Activated naive CD8-positive, alpha-beta T cell (primary cell): ENCODE data around the gene NR2F1-AS1.
A peak's percentile ranks its signal among the peaks of the same experiment; 100 is the strongest.

Experiments used
- H3K27ac Mint-ChIP-seq: one replicate; pipeline ENCODE4 v1.8.0; 2021; ENCODE audit warnings: mixed read lengths
- H3K27me3 Mint-ChIP-seq: one replicate; pipeline ENCODE4 v1.8.0; 2021; ENCODE audit warnings: mixed read lengths
- H3K36me3 Mint-ChIP-seq: one replicate; pipeline ENCODE4 v1.8.0; 2021; ENCODE audit warnings: mixed read lengths
- H3K4me1 Mint-ChIP-seq: one replicate; pipeline ENCODE4 v1.8.0; 2021; ENCODE audit warnings: low read depth, mixed read lengths
- H3K4me3 Mint-ChIP-seq: one replicate; pipeline ENCODE4 v1.8.0; 2021; ENCODE audit warnings: mild to moderate bottlenecking, mixed read lengths
- H3K9me3 Mint-ChIP-seq: one replicate; pipeline ENCODE4 v1.8.0; 2021; ENCODE audit warnings: low read depth, mixed read lengths

NR2F1-AS1 gene

GRCh38 chr5:93587597-93588351, 6.8 kb upstream of the NR2F1-AS1 start:
- H3K9me3 Mint-ChIP-seq, result no peaks in the 10 kb centered on the region
- H3K4me1 Mint-ChIP-seq, result peaks cover 29% of the 10 kb centered on the region
- H3K27ac Mint-ChIP-seq, result peak overlapping the region; percentile 50
- peaks cover 57% of the 10 kb centered on the region for H3K27me3 Mint-ChIP-seq
- peaks cover 4% of the 10 kb centered on the region for H3K36me3 Mint-ChIP-seq
- H3K4me3 Mint-ChIP-seq, result peak overlapping the region; percentile 40

GRCh38 chr5:93586736-93587596, 5.9 kb upstream of the NR2F1-AS1 start:
- peaks cover 4% of the 10 kb centered on the region for H3K36me3 Mint-ChIP-seq
- H3K27ac Mint-ChIP-seq, result peak overlapping the region; percentile 50
- H3K27me3 Mint-ChIP-seq, result peaks cover 53% of the 10 kb centered on the region
- no peaks in the 10 kb centered on the region for H3K9me3 Mint-ChIP-seq
- H3K4me1 Mint-ChIP-seq, result peaks cover 29% of the 10 kb centered on the region
- peak overlapping the region; percentile 40 for H3K4me3 Mint-ChIP-seq

GRCh38 chr5:93585767-93586385, 4.9 kb upstream of the NR2F1-AS1 start:
- H3K36me3 Mint-ChIP-seq, result peaks cover 4% of the 10 kb centered on the region
- no peak overlapping the region for H3K27ac Mint-ChIP-seq
- H3K9me3 Mint-ChIP-seq, result no peaks in the 10 kb centered on the region
- peaks cover 47% of the 10 kb centered on the region for H3K27me3 Mint-ChIP-seq
- peak overlapping the region; percentile 79 for H3K4me3 Mint-ChIP-seq
- peaks cover 30% of the 10 kb centered on the region for H3K4me1 Mint-ChIP-seq

DNA sequence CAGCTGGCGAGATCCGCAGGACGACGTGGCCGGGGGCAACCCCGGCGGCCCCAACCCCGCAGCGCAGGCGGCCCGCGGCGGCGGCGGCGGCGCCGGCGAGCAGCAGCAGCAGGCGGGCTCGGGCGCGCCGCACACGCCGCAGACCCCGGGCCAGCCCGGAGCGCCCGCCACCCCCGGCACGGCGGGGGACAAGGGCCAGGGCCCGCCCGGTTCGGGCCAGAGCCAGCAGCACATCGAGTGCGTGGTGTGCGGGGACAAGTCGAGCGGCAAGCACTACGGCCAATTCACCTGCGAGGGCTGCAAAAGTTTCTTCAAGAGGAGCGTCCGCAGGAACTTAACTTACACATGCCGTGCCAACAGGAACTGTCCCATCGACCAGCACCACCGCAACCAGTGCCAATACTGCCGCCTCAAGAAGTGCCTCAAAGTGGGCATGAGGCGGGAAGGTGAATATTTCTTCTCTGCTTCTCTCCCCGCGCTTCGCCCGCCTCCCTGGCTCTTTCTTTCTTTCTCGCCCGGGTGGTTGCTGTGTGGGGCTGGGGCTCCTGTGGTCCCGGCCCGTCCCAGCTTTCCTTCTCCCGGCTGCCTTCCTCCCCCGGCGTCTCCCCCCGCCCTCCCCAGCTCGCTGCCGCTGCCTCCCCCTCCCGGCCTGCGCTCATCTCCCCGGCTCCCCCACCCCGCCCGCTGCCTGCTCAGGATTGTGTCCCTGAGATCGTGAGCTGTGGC, 4.2 kb upstream of the NR2F1-AS1 start:
- H3K9me3 Mint-ChIP-seq, result no peaks in the 10 kb centered on the region
- H3K4me3 Mint-ChIP-seq, result peak overlapping the region; percentile 79
- peaks cover 45% of the 10 kb centered on the region for H3K27me3 Mint-ChIP-seq
- peaks cover 4% of the 10 kb centered on the region for H3K36me3 Mint-ChIP-seq
- no peak overlapping the region for H3K27ac Mint-ChIP-seq
- peaks cover 36% of the 10 kb centered on the region for H3K4me1 Mint-ChIP-seq

GRCh38 chr5:93584596-93585040, 3.6 kb upstream of the NR2F1-AS1 start:
- H3K27me3 Mint-ChIP-seq, result peaks cover 39% of the 10 kb centered on the region
- H3K4me3 Mint-ChIP-seq, result no peak overlapping the region
- no peak overlapping the region for H3K27ac Mint-ChIP-seq
- no peaks in the 10 kb centered on the region for H3K9me3 Mint-ChIP-seq
- H3K4me1 Mint-ChIP-seq, result peaks cover 39% of the 10 kb centered on the region
- H3K36me3 Mint-ChIP-seq, result peaks cover 4% of the 10 kb centered on the region

- Mint-ChIP-seq H3K36me3 (peaks cover 4% of the 10 kb centered on the region), H3K4me3 (no peak overlapping the region), H3K27ac (no peak overlapping the region), H3K9me3 (no peaks in the 10 kb centered on the region), H3K4me1 (peaks cover 39% of the 10 kb centered on the region), H3K27me3 (peaks cover 34% of the 10 kb centered on the region)
Observed at GRCh38 chr5:93583768-93584595, 3.0 kb upstream of the NR2F1-AS1 start.

DNA sequence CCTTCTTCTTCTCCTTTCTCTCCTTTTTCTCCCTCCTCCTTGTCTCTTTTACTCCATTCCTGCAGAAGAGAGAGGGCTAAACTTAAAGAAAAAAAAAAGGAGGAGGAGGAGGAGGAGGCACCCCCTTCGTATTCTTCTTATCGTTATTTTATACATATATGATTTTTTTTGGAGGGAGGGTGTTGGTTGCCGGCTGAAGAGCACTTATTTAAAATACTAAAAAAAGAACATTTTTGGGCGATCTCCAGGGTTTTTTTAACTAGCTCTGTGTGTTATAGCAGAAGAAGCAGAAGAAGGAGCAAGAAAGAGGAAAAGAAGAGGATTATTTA, 2.4 kb upstream of the NR2F1-AS1 start:
- H3K9me3 Mint-ChIP-seq, result no peaks in the 10 kb centered on the region
- no peaks in the 10 kb centered on the region for H3K36me3 Mint-ChIP-seq
- H3K4me1 Mint-ChIP-seq, result peaks cover 38% of the 10 kb centered on the region
- no peak overlapping the region for H3K27ac Mint-ChIP-seq
- peaks cover 33% of the 10 kb centered on the region for H3K27me3 Mint-ChIP-seq
- H3K4me3 Mint-ChIP-seq, result no peak overlapping the region

- peaks cover 40% of the 10 kb centered on the region for H3K4me1 Mint-ChIP-seq
- peaks cover 35% of the 10 kb centered on the region for H3K27me3 Mint-ChIP-seq
- no peak within 1 kb of the TSS for H3K27ac Mint-ChIP-seq
- no peaks in the 10 kb centered on the region for H3K36me3 Mint-ChIP-seq
- no peaks in the 10 kb centered on the region for H3K9me3 Mint-ChIP-seq
- H3K4me3 Mint-ChIP-seq, result no peak within 1 kb of the TSS
Observed at GRCh38 chr5:93582677-93583438, 1.8 kb upstream of the NR2F1-AS1 start, which contains the start of gene NR2F1. TSS of gene NR2F1 (plus strand) at chr5:93583222. CDS start at chr5:93585024, 1,802 bp downstream.

DNA sequence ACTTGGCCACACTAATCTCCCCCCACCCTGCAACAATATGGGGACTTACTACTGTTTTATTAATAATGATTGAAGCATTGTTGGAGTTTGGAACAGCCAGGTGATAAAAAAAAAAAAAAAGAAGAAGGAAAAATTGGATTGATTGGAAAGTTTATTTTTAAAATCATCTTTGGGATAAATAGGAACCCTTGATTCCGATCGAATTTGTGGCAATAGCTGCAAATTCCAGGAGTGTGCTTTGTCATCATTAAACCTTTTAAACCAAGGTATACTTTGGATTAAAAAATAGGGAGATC, 1.1 kb upstream of the NR2F1-AS1 start:
- Mint-ChIP-seq H3K4me3 (no peak overlapping the region), H3K27ac (no peak overlapping the region), H3K9me3 (no peaks in the 10 kb centered on the region), H3K27me3 (peaks cover 34% of the 10 kb centered on the region), H3K4me1 (peaks cover 33% of the 10 kb centered on the region), H3K36me3 (no peaks in the 10 kb centered on the region)

DNA sequence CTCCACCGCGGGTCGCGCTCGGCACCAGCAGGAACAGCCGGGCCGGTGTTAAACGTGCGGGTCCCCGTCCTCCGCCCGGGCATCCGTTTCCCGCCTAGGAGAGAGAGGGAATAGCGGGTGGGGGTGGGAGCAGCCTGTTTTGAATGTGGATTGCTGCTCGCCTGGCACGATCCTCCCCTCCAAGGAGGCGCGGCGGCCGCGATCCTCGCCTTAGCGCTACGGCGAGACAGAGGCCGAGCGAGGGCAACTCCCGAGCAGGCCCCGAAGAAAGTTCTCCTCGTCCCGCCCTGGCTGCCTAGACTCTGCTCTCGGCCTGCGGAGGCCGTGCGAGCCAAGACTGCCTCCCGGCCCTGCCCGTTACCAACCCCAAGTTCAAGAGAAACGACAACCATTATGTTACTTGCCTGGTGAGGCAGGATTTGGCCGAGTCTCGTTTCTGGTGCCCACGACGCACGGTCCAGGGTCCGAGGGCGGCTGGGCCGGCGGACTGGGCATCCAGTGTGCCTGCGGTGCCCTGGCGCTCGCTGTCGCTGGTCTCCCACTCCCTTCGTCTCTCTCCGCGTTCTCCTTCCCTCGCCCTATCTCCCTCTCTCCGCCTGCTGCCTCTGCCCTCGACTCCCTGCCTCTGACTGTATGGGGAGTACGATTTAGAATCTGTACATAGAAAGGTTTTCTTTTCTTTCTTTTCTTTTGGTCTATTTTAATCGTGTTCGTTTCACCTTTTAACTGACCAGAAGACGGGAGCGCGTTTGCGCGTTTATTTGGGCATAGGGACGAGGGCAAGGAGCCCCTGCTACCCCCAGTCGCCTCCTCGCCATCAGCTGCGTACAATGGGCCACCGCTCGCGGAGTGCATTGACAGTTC, 724 bp downstream of the NR2F1-AS1 start:
- peak overlapping the region; percentile 89 for H3K4me3 Mint-ChIP-seq
- H3K27me3 Mint-ChIP-seq, result peaks cover 39% of the 10 kb centered on the region
- no peaks in the 10 kb centered on the region for H3K9me3 Mint-ChIP-seq
- H3K27ac Mint-ChIP-seq, result no peak overlapping the region
- no peaks in the 10 kb centered on the region for H3K36me3 Mint-ChIP-seq
- H3K4me1 Mint-ChIP-seq, result peaks cover 27% of the 10 kb centered on the region

DNA sequence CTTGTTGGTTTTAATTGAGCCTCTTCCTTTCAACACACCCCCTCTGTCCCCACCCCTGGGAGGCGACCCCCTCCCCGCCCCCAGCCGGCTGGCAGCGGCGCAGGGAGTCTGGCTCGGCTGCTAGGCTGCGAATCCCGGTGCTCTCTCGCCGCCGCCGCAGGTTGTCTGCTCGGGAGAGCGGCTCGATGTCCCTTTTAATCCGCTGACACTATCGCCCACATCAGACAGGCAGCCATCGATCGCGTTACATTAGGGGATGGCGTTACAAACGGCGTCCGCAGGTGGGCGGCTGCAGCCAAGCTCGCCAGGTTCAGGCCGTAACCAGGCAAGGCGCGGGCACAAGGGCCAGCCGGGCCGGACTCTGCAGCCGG, 1.3 kb downstream of the NR2F1-AS1 start:
- Mint-ChIP-seq H3K4me3 (peak overlapping the region; percentile 54), H3K27me3 (peaks cover 42% of the 10 kb centered on the region), H3K4me1 (peaks cover 28% of the 10 kb centered on the region), H3K36me3 (no peaks in the 10 kb centered on the region), H3K9me3 (no peaks in the 10 kb centered on the region), H3K27ac (no peak overlapping the region)

DNA sequence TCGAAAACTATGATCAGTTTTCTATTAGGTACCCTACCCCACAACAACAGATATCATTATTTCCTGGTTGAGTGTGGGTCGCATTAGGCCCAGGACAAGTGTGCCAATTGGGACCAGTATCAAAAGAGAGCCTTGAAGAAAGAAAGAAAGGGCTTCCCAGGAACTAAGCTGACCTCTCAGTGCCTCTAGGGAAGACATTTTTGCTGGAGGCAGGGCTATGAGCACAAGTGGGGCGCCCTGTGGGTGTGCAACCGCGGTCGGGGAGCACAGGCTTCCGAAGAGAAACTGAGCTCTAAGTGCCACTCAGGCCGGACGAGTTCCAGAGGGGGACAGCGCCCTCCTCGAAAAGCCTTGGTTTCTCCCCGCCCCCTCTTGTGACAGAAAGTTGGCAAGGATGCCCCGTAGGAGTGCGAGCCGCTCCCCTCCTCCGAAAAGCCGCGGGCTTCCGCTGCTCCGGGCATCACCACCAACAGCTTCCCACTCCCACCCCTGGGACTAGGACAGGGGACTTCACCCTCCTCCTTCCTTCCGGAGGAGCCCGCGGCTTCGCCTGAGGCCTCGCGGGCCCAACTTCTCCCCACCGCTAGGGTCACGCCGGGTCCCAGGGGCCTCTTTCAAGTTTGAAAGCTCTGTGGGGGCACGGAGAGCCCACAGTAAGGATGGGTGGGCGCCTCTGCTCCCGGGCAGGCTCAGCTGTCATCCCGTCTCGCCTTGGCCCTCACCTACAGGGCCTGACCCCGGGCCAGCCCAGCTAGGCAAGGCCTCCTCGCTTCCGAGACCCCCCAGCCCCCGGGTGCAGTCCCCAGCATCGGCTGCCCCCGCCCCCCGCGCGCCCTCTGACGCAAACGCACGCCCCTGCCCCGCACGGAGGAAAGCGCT, 2.0 kb downstream of the NR2F1-AS1 start:
- no peaks in the 10 kb centered on the region for H3K9me3 Mint-ChIP-seq
- H3K27ac Mint-ChIP-seq, result no peak overlapping the region
- H3K27me3 Mint-ChIP-seq, result peaks cover 47% of the 10 kb centered on the region
- no peaks in the 10 kb centered on the region for H3K36me3 Mint-ChIP-seq
- H3K4me1 Mint-ChIP-seq, result peaks cover 28% of the 10 kb centered on the region
- peak overlapping the region; percentile 32 for H3K4me3 Mint-ChIP-seq
